ENCODE results near the gene SIK1.
"Not testable (repeated sequence)": the region's sequence is repeated elsewhere in the genome, so short reads cannot be mapped to it uniquely, and the experiment has no call there.

DNA sequence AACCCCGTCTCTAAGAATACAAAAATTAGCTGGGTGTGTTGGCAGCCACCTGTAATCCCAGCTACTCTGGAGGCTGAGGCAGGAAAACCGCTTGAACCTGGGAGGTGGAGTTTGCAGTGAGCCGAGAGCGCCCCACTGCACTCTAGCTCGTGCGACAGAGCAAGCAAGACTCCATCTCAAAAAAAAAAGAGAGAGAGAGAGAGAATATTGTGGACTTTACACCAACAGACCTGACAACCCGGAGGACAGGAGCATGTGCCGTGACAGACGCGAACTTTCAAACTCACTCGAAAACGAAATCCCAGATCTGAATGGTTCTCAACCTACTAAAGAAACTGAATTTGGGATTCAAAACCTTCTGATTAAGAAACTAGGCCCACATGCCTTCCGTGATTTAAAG lies 19.8 kb downstream of the SIK1 start:
- TF ChIP-seq, protein P1, sequence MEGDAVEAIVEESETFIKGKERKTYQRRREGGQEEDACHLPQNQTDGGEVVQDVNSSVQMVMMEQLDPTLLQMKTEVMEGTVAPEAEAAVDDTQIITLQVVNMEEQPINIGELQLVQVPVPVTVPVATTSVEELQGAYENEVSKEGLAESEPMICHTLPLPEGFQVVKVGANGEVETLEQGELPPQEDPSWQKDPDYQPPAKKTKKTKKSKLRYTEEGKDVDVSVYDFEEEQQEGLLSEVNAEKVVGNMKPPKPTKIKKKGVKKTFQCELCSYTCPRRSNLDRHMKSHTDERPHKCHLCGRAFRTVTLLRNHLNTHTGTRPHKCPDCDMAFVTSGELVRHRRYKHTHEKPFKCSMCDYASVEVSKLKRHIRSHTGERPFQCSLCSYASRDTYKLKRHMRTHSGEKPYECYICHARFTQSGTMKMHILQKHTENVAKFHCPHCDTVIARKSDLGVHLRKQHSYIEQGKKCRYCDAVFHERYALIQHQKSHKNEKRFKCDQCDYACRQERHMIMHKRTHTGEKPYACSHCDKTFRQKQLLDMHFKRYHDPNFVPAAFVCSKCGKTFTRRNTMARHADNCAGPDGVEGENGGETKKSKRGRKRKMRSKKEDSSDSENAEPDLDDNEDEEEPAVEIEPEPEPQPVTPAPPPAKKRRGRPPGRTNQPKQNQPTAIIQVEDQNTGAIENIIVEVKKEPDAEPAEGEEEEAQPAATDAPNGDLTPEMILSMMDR (IDR thresholded peaks at IDR 0.05; ENCODE audit: insufficient read depth, low read length, poor library complexity, severe bottlenecking) = not testable (repeated sequence)
- not testable (repeated sequence) for TF ChIP-seq EZH2phosphoT487 (conservative IDR thresholded peaks at IDR 0.05; ENCODE audit: low read length)

All from SU-DHL-6 (cell line).